ENCODE data around the gene MYL7. TPM values are rescaled to one million over a fixed set of nuclear protein-coding genes. Genes with fewer than 3 reads are reported as not detected.

Gene MYL7
- total RNA-seq, 1 experiment from 2014 or later: not detected

- intact Hi-C loops (cut with micrococcal nuclease): no loop called here
- Histone ChIP-seq H3K9me3 (ENCODE audit: control insufficient read depth in 1 of 2, insufficient read depth in 1 of 2, low read depth in 1 of 2, low read length in 2 of 2) (no peaks in the 10 kb centered on the region), H3K79me2 (ENCODE audit: insufficient read depth, low read length) (no peaks in the 10 kb centered on the region), H3K36me3 (ENCODE audit: control insufficient read depth in 1 of 2, insufficient read depth in 2 of 2, low read length in 2 of 2) (no peaks in the 10 kb centered on the region), H3K27ac (ENCODE audit: low read depth, low read length) (no peak overlapping the region), H3K9me2 (ENCODE audit: insufficient read depth) (no peaks in the 10 kb centered on the region), H3K4me3 (replicated peaks in 1 of 2; ENCODE audit: low read depth in 1 of 2, low read length in 2 of 2) (no peak overlapping the region), H2AFZ (ENCODE audit: low read depth, low read length, poor library complexity, severe bottlenecking) (no peak overlapping the region), H3K27me3 (ENCODE audit: insufficient read depth, low read length) (no peaks in the 10 kb centered on the region), H3K4me1 (ENCODE audit: control insufficient read depth in 1 of 2, insufficient read depth in 2 of 2, low read length in 2 of 2) (no peaks in the 10 kb centered on the region), H3K9ac (ENCODE audit: low read length) (no peak overlapping the region), H3K4me2 (ENCODE audit: low read length) (no peak overlapping the region), H4K20me1 (ENCODE audit: insufficient read depth) (no peaks in the 10 kb centered on the region)
- no peak for TF ChIP-seq ZNF274 (IDR thresholded peaks at IDR 0.05; ENCODE audit: low read depth, low read length)
- no peak for TF ChIP-seq ELF1 (IDR thresholded peaks at IDR 0.05; ENCODE audit: borderline replicate concordance, low read depth)
- no peak for TF ChIP-seq SIN3A (IDR thresholded peaks at IDR 0.05; ENCODE audit: low read depth)
- TF ChIP-seq CEBPB (IDR thresholded peaks at IDR 0.05; ENCODE audit: low read depth): no peak
- no peak for TF ChIP-seq ZFX (IDR thresholded peaks at IDR 0.05)
- TF ChIP-seq MAX (IDR thresholded peaks at IDR 0.05): no peak
- no peak for TF ChIP-seq RAD21 (IDR thresholded peaks at IDR 0.05; ENCODE audit: low read depth)
- no peak for TF ChIP-seq FOSL1 (IDR thresholded peaks at IDR 0.05; ENCODE audit: low read depth)
- TF ChIP-seq SP1 (IDR thresholded peaks at IDR 0.05; ENCODE audit: low read depth): no peak
- TF ChIP-seq CTCF (IDR thresholded peaks at IDR 0.05 in 2 of 3, conservative IDR thresholded peaks at IDR 0.05 in 1 of 3; ENCODE audit: borderline replicate concordance in 1 of 3, insufficient read depth in 1 of 3, low read depth in 2 of 3, low read length in 2 of 3): no peak
- no peak for TF ChIP-seq EZH2 (IDR thresholded peaks at IDR 0.05)
- no peak for TF ChIP-seq YY1 (IDR thresholded peaks at IDR 0.05; ENCODE audit: extremely low read depth, insufficient replicate concordance, low read depth, low read length)
- TF ChIP-seq ATF3 (IDR thresholded peaks at IDR 0.05): no peak
- TF ChIP-seq CBX3 (IDR thresholded peaks at IDR 0.05; ENCODE audit: low read depth): no peak
- no peak for TF ChIP-seq REST (IDR thresholded peaks at IDR 0.05; ENCODE audit: low read depth)
- TF ChIP-seq JUND (IDR thresholded peaks at IDR 0.05): no peak
- TF ChIP-seq EZH2phosphoT487 (IDR thresholded peaks at IDR 0.05; ENCODE audit: borderline replicate concordance): no peak
- TF ChIP-seq EGR1 (IDR thresholded peaks at IDR 0.05; ENCODE audit: low read depth): no peak
- TF ChIP-seq POLR2AphosphoS5 (IDR thresholded peaks at IDR 0.05; ENCODE audit: low read depth, low read length): no peak
- CTCF ChIA-PET: no interaction called here
- no peak for DNase-seq (ENCODE audit: low read depth, low spot score)
- no peak for ATAC-seq
- RAD21 ChIA-PET (ENCODE audit: low non-redundant PET in 1 of 2, low total read pairs in 2 of 2, uncharacterized antibody in 2 of 2, unreplicated experiment in 2 of 2): no interaction called here
- POLR2A ChIA-PET: interaction anchor here (1.5 kb wide), 1 partner anchor 13 kb away, joined by 3 read pairs; no protein-coding TSS in a partner anchor
- BruUV-seq (replicated peaks): no TSS peak
Measured at GRCh38 chr7:44097064-44097932, 43.8 kb downstream of the MYL7 start.

Data from HCT116 (cell line).